ENCODE measurements around the gene HRG. TPM values are rescaled to one million over a fixed set of nuclear protein-coding genes. Genes with fewer than 3 reads are reported as not detected.

The HRG gene
- polyA plus RNA-seq, 3 donors, result not detected

DNA sequence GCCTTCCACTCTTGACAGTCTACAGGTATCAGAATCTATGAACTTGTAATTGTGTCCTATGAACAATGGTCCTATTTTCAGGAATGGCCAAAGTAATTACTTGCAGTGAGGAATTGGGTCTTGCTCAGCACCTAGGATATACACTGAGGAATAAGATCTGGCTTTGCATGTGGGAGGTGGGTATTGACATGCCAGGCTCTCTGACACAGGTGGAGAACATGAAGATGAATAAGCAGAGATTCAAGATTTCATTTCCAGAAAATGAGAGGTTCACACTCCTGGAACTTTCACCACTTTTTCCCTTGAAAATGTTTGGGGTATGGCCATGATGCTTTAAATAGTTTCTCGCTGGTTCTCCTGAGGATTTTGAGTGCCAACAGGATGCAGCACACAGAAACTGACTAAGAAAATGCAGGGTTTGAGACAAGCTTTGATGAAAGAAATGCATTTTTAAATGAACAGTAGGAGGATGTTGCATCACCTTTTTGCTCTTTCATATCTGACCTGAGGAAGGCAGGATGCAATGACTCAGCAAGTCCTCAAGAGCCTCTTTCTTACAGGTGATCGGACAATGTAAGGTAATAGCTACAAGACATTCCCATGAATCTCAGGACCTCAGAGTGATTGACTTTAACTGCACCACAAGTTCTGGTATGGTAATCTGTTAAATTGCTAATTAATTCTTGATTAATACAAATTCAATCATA is 3.7 kb downstream of the HRG start:
- no peak overlapping the region for H3K4me2 ChIP-seq (replicated peaks; ENCODE audit: extremely low read depth, low read length, poor library complexity, severe bottlenecking)
- peaks cover 9 to 25% (median 17%) of the 10 kb centered on the region in 3 donors for H3K27me3 Mint-ChIP-seq (ENCODE audit: low read depth in 3 of 3)
- H2AFZ ChIP-seq (ENCODE audit: insufficient read depth, low read depth, low read length, poor library complexity, severe bottlenecking), result no peak overlapping the region

DNA sequence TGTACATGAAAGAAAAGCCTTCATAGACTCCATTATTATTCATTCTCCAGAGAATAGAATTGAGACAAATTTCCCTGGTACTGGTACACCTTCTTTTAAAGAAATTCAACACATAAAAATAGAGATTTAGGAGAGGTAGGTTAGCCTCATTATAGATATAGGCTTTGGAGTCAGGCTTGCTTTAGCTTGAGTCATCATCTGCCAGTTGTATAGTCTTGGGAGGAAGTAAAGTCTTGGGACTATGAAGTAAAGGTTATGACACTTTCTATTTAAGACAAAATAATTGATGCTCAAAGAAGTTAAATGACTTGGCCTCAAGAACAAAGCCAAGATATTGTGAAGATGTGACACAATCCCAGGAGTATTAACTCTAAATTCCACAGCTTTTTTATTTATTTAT is 4.3 kb downstream of the HRG start:
- intact Hi-C loops (cut with micrococcal nuclease), result no loop called here
- no peak overlapping the region for H3K4me3 ChIP-seq (replicated peaks in 1 of 3; ENCODE audit: low read depth in 2 of 3, low read length in 3 of 3)
- no peaks in the 10 kb centered on the region for H3K36me3 ChIP-seq (replicated peaks in 1 of 2; ENCODE audit: control insufficient read depth in 1 of 2, insufficient read depth in 2 of 2, low read length in 2 of 2)
- no peaks in the 10 kb centered on the region for H4K20me1 ChIP-seq (ENCODE audit: insufficient read depth, low read length)
- DNase-seq, result no peak
- no peak overlapping the region for H3K9ac ChIP-seq (ENCODE audit: insufficient read depth, low read length, poor library complexity, severe bottlenecking)
- H3K9me3 ChIP-seq (replicated peaks in 1 of 2; ENCODE audit: control insufficient read depth in 1 of 2, insufficient read depth in 1 of 2, low read length in 2 of 2), result no peaks in the 10 kb centered on the region
- H3K4me1 ChIP-seq (ENCODE audit: control insufficient read depth in 1 of 2, insufficient read depth in 2 of 2, low read length in 2 of 2), result no peaks in the 10 kb centered on the region
- no peak overlapping the region for H3K4me3 Mint-ChIP-seq
- H3K27me3 ChIP-seq (ENCODE audit: control insufficient read depth in 2 of 2, insufficient read depth in 2 of 2, low read length in 2 of 2), result peaks cover 2 to 5% of the 10 kb centered on the region in 2 donors
- H3K27ac ChIP-seq (ENCODE audit: low read depth in 1 of 2, low read length in 2 of 2), result no peak overlapping the region
- H3K36me3 Mint-ChIP-seq, result no peaks in the 10 kb centered on the region
- no peak overlapping the region for H3K4me2 ChIP-seq (replicated peaks; ENCODE audit: extremely low read depth, low read length, poor library complexity, severe bottlenecking)
- TF ChIP-seq, protein P1, sequence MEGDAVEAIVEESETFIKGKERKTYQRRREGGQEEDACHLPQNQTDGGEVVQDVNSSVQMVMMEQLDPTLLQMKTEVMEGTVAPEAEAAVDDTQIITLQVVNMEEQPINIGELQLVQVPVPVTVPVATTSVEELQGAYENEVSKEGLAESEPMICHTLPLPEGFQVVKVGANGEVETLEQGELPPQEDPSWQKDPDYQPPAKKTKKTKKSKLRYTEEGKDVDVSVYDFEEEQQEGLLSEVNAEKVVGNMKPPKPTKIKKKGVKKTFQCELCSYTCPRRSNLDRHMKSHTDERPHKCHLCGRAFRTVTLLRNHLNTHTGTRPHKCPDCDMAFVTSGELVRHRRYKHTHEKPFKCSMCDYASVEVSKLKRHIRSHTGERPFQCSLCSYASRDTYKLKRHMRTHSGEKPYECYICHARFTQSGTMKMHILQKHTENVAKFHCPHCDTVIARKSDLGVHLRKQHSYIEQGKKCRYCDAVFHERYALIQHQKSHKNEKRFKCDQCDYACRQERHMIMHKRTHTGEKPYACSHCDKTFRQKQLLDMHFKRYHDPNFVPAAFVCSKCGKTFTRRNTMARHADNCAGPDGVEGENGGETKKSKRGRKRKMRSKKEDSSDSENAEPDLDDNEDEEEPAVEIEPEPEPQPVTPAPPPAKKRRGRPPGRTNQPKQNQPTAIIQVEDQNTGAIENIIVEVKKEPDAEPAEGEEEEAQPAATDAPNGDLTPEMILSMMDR (IDR thresholded peaks at IDR 0.05), result no peak
- H3K4me1 Mint-ChIP-seq, result no peaks in the 10 kb centered on the region
- no peak overlapping the region for H2AFZ ChIP-seq (ENCODE audit: insufficient read depth, low read depth, low read length, poor library complexity, severe bottlenecking)
- peaks cover 10 to 26% (median 17%) of the 10 kb centered on the region in 3 donors for H3K27me3 Mint-ChIP-seq (ENCODE audit: low read depth in 3 of 3)
- no peak overlapping the region for H3K27ac Mint-ChIP-seq
- peaks cover 0 to 2% (median 0%) of the 10 kb centered on the region in 7 donors for H3K9me3 Mint-ChIP-seq
- H3K79me2 ChIP-seq (ENCODE audit: insufficient read depth, low read length), result no peaks in the 10 kb centered on the region

More for the DNA sequence above, 3.7 kb downstream of the HRG start:
- H3K27ac Mint-ChIP-seq, result no peak overlapping the region
- DNase-seq, result no peak
- WGBS (ENCODE audit: insufficient coverage), result 100% methylated on average over 1 of the region's 2 CpGs
- Histone ChIP-seq H3K79me2 (ENCODE audit: insufficient read depth, low read length) (no peaks in the 10 kb centered on the region), H3K4me1 (ENCODE audit: control insufficient read depth in 1 of 2, insufficient read depth in 2 of 2, low read length in 2 of 2) (no peaks in the 10 kb centered on the region), H3K27ac (ENCODE audit: low read depth in 1 of 2, low read length in 2 of 2) (no peak overlapping the region), H3K4me3 (replicated peaks in 1 of 3; ENCODE audit: low read depth in 2 of 3, low read length in 3 of 3) (no peak overlapping the region), H3K9me3 (replicated peaks in 1 of 2; ENCODE audit: control insufficient read depth in 1 of 2, insufficient read depth in 1 of 2, low read length in 2 of 2) (no peaks in the 10 kb centered on the region), H3K36me3 (replicated peaks in 1 of 2; ENCODE audit: control insufficient read depth in 1 of 2, insufficient read depth in 2 of 2, low read length in 2 of 2) (no peaks in the 10 kb centered on the region), H3K9ac (ENCODE audit: insufficient read depth, low read length, poor library complexity, severe bottlenecking) (no peak overlapping the region), H4K20me1 (ENCODE audit: insufficient read depth, low read length) (no peaks in the 10 kb centered on the region), H3K27me3 (ENCODE audit: control insufficient read depth in 2 of 2, insufficient read depth in 2 of 2, low read length in 2 of 2) (peaks cover 4 to 5% of the 10 kb centered on the region in 2 donors)
- H3K4me1 Mint-ChIP-seq, result no peaks in the 10 kb centered on the region
- TF ChIP-seq, protein P1 (IDR thresholded peaks at IDR 0.05), result no peak
- peaks cover 0 to 2% (median 0%) of the 10 kb centered on the region in 7 donors for H3K9me3 Mint-ChIP-seq
- no peak overlapping the region for H3K4me3 Mint-ChIP-seq
- intact Hi-C loops (cut with micrococcal nuclease), result no loop called here
- no peaks in the 10 kb centered on the region for H3K36me3 Mint-ChIP-seq
